GM23338 (cell line): ENCODE measurements around the gene NRP1. TPM values are rescaled to one million over a fixed set of nuclear protein-coding genes. Genes with fewer than 3 reads are reported as not detected.

Source experiments
- ATAC-seq: fragments of 200-7000 bp; cut with Tn5 transposase; 3 replicates; pipeline ENCODE4 v1.9.1; 2020
- DNase-seq: peaks from one replicate; pipeline ENCODE4 v3.0.0-alpha.2; 2015; ENCODE audit warnings: low spot score
- H2AFZ ChIP-seq: fragments of 200-600 bp; sonication (generic); 2 replicates; pipeline ENCODE4 v1.8.0; 2016; ENCODE audit warnings: antibody characterized with exemption, mild to moderate bottlenecking, moderate library complexity
- H3F3A ChIP-seq: fragments of 200-600 bp; sonication (generic); replicated peaks from 2 replicates; pipeline ENCODE4 v1.8.0; 2017; ENCODE audit warnings: antibody characterized with exemption, mixed run types, low read depth
- H3K27ac ChIP-seq: fragments of 200-600 bp; sonication (generic); 2 replicates; pipeline ENCODE4 v1.6.1; 2016; ENCODE audit warnings: low read depth
- H3K27me3 ChIP-seq: fragments of 200-600 bp; sonication (generic); 2 replicates; pipeline ENCODE4 v1.8.0; 2016; ENCODE audit warnings: mild to moderate bottlenecking, mixed run types, moderate library complexity; ENCODE audit not compliant: insufficient read depth
- H3K36me3 ChIP-seq: fragments of 200-600 bp; sonication (generic); 2 replicates; pipeline ENCODE4 v1.8.0; 2016; ENCODE audit warnings: mild to moderate bottlenecking; ENCODE audit not compliant: insufficient read depth
- H3K4me1 ChIP-seq: fragments of 200-600 bp; sonication (generic); 2 replicates; pipeline ENCODE4 v1.8.0; 2016; ENCODE audit warnings: mild to moderate bottlenecking, moderate library complexity; ENCODE audit not compliant: insufficient read depth
- H3K4me2 ChIP-seq: fragments of 200-600 bp; sonication (generic); 2 replicates; pipeline ENCODE4 v1.7.1; 2017; ENCODE audit warnings: mixed run types
- H3K4me3 ChIP-seq: fragments of 200-600 bp; sonication (generic); 2 replicates; pipeline ENCODE4 v1.6.1; 2016; ENCODE audit warnings: mixed run types
- H3K79me2 ChIP-seq: fragments of 200-600 bp; sonication (generic); replicated peaks from 2 replicates; pipeline ENCODE4 v1.8.0; 2017; ENCODE audit warnings: mild to moderate bottlenecking; ENCODE audit not compliant: insufficient read depth
- H3K9me2 ChIP-seq: fragments of 200-600 bp; sonication (generic); 2 replicates; pipeline ENCODE4 v1.8.0; 2017; ENCODE audit not compliant: insufficient read depth
- H4K20me1 ChIP-seq: fragments of 200-600 bp; sonication (generic); replicated peaks from 2 replicates; pipeline ENCODE4 v1.8.0; 2017; ENCODE audit warnings: mild to moderate bottlenecking; ENCODE audit not compliant: insufficient read depth
- H3K27ac Mint-ChIP-seq: 2 replicates; pipeline ENCODE4 v1.8.0; 2020; ENCODE audit warnings: inconsistent platforms, mild to moderate bottlenecking, moderate library complexity, mixed read lengths
- H3K27me3 Mint-ChIP-seq: 3 replicates; pipeline ENCODE4 v1.8.0; 2022; ENCODE audit warnings: low read depth, mild to moderate bottlenecking, moderate library complexity, mixed read lengths, inconsistent platforms; ENCODE audit not compliant: insufficient read depth, poor library complexity
- H3K36me3 Mint-ChIP-seq: 3 replicates; pipeline ENCODE4 v1.8.0; 2021; ENCODE audit warnings: low read depth, mild to moderate bottlenecking, inconsistent platforms, moderate library complexity, mixed read lengths
- H3K4me1 Mint-ChIP-seq: 3 replicates; pipeline ENCODE4 v1.8.0; 2020; ENCODE audit warnings: mild to moderate bottlenecking, inconsistent platforms, mixed read lengths
- H3K4me3 Mint-ChIP-seq: 3 replicates; pipeline ENCODE4 v1.8.0; 2021; ENCODE audit warnings: moderate library complexity, mild to moderate bottlenecking, inconsistent platforms, mixed read lengths
- H3K9me3 Mint-ChIP-seq: 3 replicates; pipeline ENCODE4 v1.8.0; 2020; ENCODE audit warnings: moderate library complexity, mild to moderate bottlenecking, inconsistent platforms, mixed read lengths
- CREB1 ChIP-seq: fragments of 250-450 bp; sonication (Bioruptor Pico); IDR thresholded peaks from 2 replicates; pipeline ENCODE4 v1.5.0; 2020; ENCODE audit warnings: low read depth, mild to moderate bottlenecking, moderate library complexity
- CTCF ChIP-seq, 2 experiments: fragments of 200-600 bp in 1 of 2; sonication (generic) in 1 of 2; conservative IDR thresholded peaks; 2 replicates each; pipeline versions ENCODE4 v1.5.1 to v1.6.1; 2016 to 2017; ENCODE audit warnings: antibody characterized with exemption in 2 of 2, low read depth in 2 of 2, mild to moderate bottlenecking in 2 of 2, moderate library complexity in 1 of 2
- ETS1 ChIP-seq: IDR thresholded peaks from 2 replicates; pipeline ENCODE4 v1.6.1; 2016; ENCODE audit warnings: antibody characterized with exemption
- EZH2 ChIP-seq: fragments of 200-600 bp; sonication (generic); IDR thresholded peaks from one replicate; pipeline ENCODE4 v1.8.0; 2017; ENCODE audit warnings: antibody characterized with exemption, mild to moderate bottlenecking, low read depth; ENCODE audit not compliant: unreplicated experiment
- JUNB ChIP-seq: IDR thresholded peaks from one replicate; pipeline ENCODE4 v1.6.1; 2016; ENCODE audit warnings: antibody characterized with exemption; ENCODE audit not compliant: unreplicated experiment
- POLR2AphosphoS5 ChIP-seq: IDR thresholded peaks from 2 replicates; pipeline ENCODE4 v1.6.1; 2016; ENCODE audit warnings: antibody characterized with exemption, low read depth
- REST ChIP-seq: IDR thresholded peaks from one replicate; pipeline ENCODE4 v1.6.1; 2018; ENCODE audit warnings: antibody characterized with exemption; ENCODE audit not compliant: unreplicated experiment
- STAT1 ChIP-seq: IDR thresholded peaks from one replicate; pipeline ENCODE4 v1.6.1; 2016; ENCODE audit warnings: antibody characterized with exemption; ENCODE audit not compliant: unreplicated experiment
- ZNF114 ChIP-seq: fragments of 250-450 bp; sonication (Bioruptor Pico); IDR thresholded peaks from 2 replicates; pipeline ENCODE4 v1.5.0; 2020; ENCODE audit warnings: mild to moderate bottlenecking, moderate library complexity
- ZNF462 ChIP-seq: fragments of 250-450 bp; sonication (Bioruptor Pico); IDR thresholded peaks from 2 replicates; pipeline ENCODE4 v1.5.0; 2020; ENCODE audit warnings: mild to moderate bottlenecking, moderate library complexity
- polyA plus RNA-seq: library from polyadenylated mRNA; unstranded; fragments of >200 nt; fragmentation: Nextera tagmentation; extraction: Ambion mirVana; gene quantifications from 2 replicates; pipeline ENCODE4 v1.2.1, GENCODE V29; 2016
- total RNA-seq: library from RNA; depleted of rRNA; stranded (reverse); fragments of >200 nt; shearing (Covaris generic); gene quantifications from 2 replicates; pipeline ENCODE4 v1.2.3, GENCODE V29; 2014

NRP1 gene
- total and polyA plus RNA-seq, 2 experiments from 2014 or later = 2.9 to 3.5 TPM

GRCh38 chr10:33201971-33202370, 132.5 kb downstream of the NRP1 start:
- TF ChIP-seq CREB1 = no peak
- no peak for TF ChIP-seq ZNF114 (CRISPR knock-in tag)
- no peak for TF ChIP-seq ETS1
- TF ChIP-seq STAT1 = no peak
- TF ChIP-seq JUNB = no peak
- no peak for TF ChIP-seq EZH2
- TF ChIP-seq CTCF (conservative IDR thresholded peaks at IDR 0.05; ENCODE audit: low read depth in 2 of 2) = no peak
- TF ChIP-seq POLR2AphosphoS5 = no peak
- no peak for TF ChIP-seq REST
- no peak for TF ChIP-seq ZNF462
- Histone ChIP-seq H3K79me2 (no peaks in the 10 kb centered on the region), H3K4me3 (no peak overlapping the region), H3K4me1 (no peaks in the 10 kb centered on the region), H3K4me2 (no peak overlapping the region), H4K20me1 (no peaks in the 10 kb centered on the region), H3K36me3 (no peaks in the 10 kb centered on the region), H2AFZ (no peak overlapping the region), H3F3A (no peaks in the 10 kb centered on the region), H3K27me3 (no peaks in the 10 kb centered on the region), H3K9me2 (peaks cover 3% of the 10 kb centered on the region; the same call in 1 of the 2 replicates), H3K27ac (no peak overlapping the region)
- H3K4me3 Mint-ChIP-seq = no peak overlapping the region
- H3K4me1 Mint-ChIP-seq = peaks cover 11% of the 10 kb centered on the region
- no peak for DNase-seq
- ATAC-seq = no peak
- H3K36me3 Mint-ChIP-seq = no peaks in the 10 kb centered on the region
- H3K27ac Mint-ChIP-seq = no peak overlapping the region
- no peaks in the 10 kb centered on the region for H3K9me3 Mint-ChIP-seq
- H3K27me3 Mint-ChIP-seq = no peaks in the 10 kb centered on the region
